ENCODE measurements around the gene PTGER2. TPM values are rescaled to one million over a fixed set of nuclear protein-coding genes. Genes with fewer than 3 reads are reported as not detected.

PTGER2 gene
- total and polyA plus RNA-seq, 2 of the 8 experiments (the other 6 are each of a cell fraction or from before 2014, with no cell fraction given), result 1.2 TPM

DNA sequence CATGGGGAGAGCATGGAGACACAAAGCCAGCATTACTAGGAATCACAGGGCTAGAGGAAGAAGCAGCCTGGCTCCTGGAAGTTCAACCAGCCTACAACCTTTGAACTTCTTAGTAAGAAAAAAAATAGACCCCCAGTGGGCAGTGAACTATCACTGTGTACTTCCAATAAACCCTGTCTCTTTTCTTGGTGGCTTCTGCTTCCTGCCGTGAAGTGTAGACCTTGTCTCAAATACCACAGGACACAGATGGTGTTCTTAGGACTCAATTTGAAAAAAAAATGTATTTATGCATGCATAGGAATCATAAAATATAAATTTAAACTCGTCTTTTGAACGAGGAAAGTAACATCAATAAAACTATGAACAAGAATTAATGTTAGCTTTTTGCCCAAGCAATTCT lies 3.6 kb upstream of the PTGER2 start:
- Histone ChIP-seq H3K4me3 (ENCODE audit: extremely low read depth in 1 of 4, insufficient read depth in 2 of 4, low read depth in 3 of 4, low read length in 4 of 4) (no peak overlapping the region), H3K79me1 (ENCODE audit: low read depth, low read length) (no peaks in the 10 kb centered on the region), H4K5ac (ENCODE audit: insufficient read length, low read depth, low read length) (no peak overlapping the region), H3K14ac (ENCODE audit: insufficient read length) (no peak overlapping the region), H3K27ac (ENCODE audit: low read depth, low read length) (no peak overlapping the region), H4K20me1 (replicated peaks in 1 of 2; ENCODE audit: control insufficient read depth in 1 of 2, insufficient read depth in 2 of 2, low read length in 2 of 2) (no peaks in the 10 kb centered on the region), H4K8ac (ENCODE audit: extremely low read depth, insufficient read depth, low read length) (no peak overlapping the region), H2BK120ac (replicated peaks; ENCODE audit: low read depth, low read length) (no peak overlapping the region), H3K79me2 (ENCODE audit: control insufficient read depth in 1 of 2, insufficient read depth in 2 of 2, low read length in 2 of 2) (no peaks in the 10 kb centered on the region), H3K4me2 (ENCODE audit: insufficient read depth in 1 of 2, low read depth in 2 of 2, low read length in 2 of 2) (no peak overlapping the region), H2AK5ac (ENCODE audit: low read depth, low read length) (no peak overlapping the region), H3K56ac (replicated peaks; ENCODE audit: insufficient read length, low read depth, low read length) (no peak overlapping the region), H2BK5ac (ENCODE audit: low read depth, low read length) (no peak overlapping the region), H3K36me3 (ENCODE audit: control insufficient read depth in 2 of 4, insufficient read depth in 4 of 4, low read length in 3 of 4) (no peaks in the 10 kb centered on the region), H3K27me3 (replicated peaks in 1 of 4; ENCODE audit: control insufficient read depth in 3 of 4, extremely low read depth in 1 of 4, insufficient read depth in 3 of 4, low read length in 3 of 4) (peaks cover 22 to 30% (median 30%) of the 10 kb centered on the region in 4 experiments), H3K9ac (replicated peaks in 1 of 4; ENCODE audit: extremely low read depth in 1 of 4, low read depth in 3 of 4, low read length in 3 of 4) (no peak overlapping the region), H2BK15ac (ENCODE audit: low read length) (no peak overlapping the region), H3K23me2 (ENCODE audit: low read depth, low read length) (peaks cover 17% of the 10 kb centered on the region), H3K4me1 (replicated peaks in 1 of 4; ENCODE audit: control insufficient read depth in 3 of 4, insufficient read depth in 4 of 4, low read length in 3 of 4) (peaks cover 3 to 10% (median 5%) of the 10 kb centered on the region in 4 experiments), H2AFZ (ENCODE audit: low read length) (no peak overlapping the region), H2BK20ac (ENCODE audit: low read length) (no peak overlapping the region), H4K91ac (replicated peaks; ENCODE audit: insufficient read length, low read length) (no peak overlapping the region), H2BK12ac (ENCODE audit: low read depth, low read length) (no peak overlapping the region), H3K4ac (replicated peaks; ENCODE audit: insufficient read length, low read depth, low read length) (no peak overlapping the region), H3K9me3 (ENCODE audit: insufficient read depth in 2 of 2, low read depth in 1 of 2, low read length in 1 of 2) (no peaks in the 10 kb centered on the region), H3K23ac (ENCODE audit: insufficient read length) (no peak overlapping the region), H3K18ac (ENCODE audit: extremely low read depth, low read length) (no peak overlapping the region)
- 80% methylated on average over 3 of the region's 3 CpGs; no CpG with 5 or more reads in 1 of the 2 experiments for WGBS, 2 experiments (ENCODE audit: extremely low coverage in 1 of 2, insufficient coverage in 1 of 2, insufficient read length in 1 of 2, insufficient replicate concordance in 2 of 2, low coverage in 1 of 2, low lambda C conversion rate in 2 of 2, missing lambda C conversion rate in 1 of 2)
- TF ChIP-seq RAD21 (IDR thresholded peaks at IDR 0.05 in 1 of 2, conservative IDR thresholded peaks at IDR 0.05 in 1 of 2; ENCODE audit: low read depth in 2 of 2, low read length in 2 of 2) (no peak), EP300 (IDR thresholded peaks at IDR 0.05; ENCODE audit: borderline replicate concordance in 1 of 2, low read depth in 2 of 2, low read length in 2 of 2) (no peak), CBX5 (IDR thresholded peaks at IDR 0.05; ENCODE audit: low read depth, low read length) (no peak), BACH1 (IDR thresholded peaks at IDR 0.05; ENCODE audit: low read length) (no peak)
- ChIA-PET CTCF (ENCODE audit: partially characterized antibody) (interaction anchor here (0.9 to 1.2 kb wide), 2 partner anchors 10 to 265 kb away, joined by 3 to 5 read pairs; no protein-coding TSS in a partner anchor), POLR2A (ENCODE audit: partially characterized antibody) (no interaction called here)
- no peak for FAIRE-seq
- no peak for DNase-seq (ENCODE audit: low read depth in 1 of 2, low spot score in 2 of 2)
